Superior temporal gyrus (tissue), 1 donor: Measurements from ENCODE around the gene TBX1.
"Not testable (repeated sequence)": the region's sequence is repeated elsewhere in the genome, so short reads cannot be mapped to it uniquely, and the experiment has no call there.

Source experiments
- DNase-seq: peaks from one replicate; pipeline ENCODE4 v3.0.0-alpha.2; 2016; ENCODE audit errors: extremely low spot score

The TBX1 gene

GRCh38 chr22:19779685-19780268, 19.2 kb downstream of the TBX1 start:
- DNase-seq, result no peak

- no peak for DNase-seq
These were observed 22.0 kb downstream of the TBX1 start for GRCh38 chr22:19782533-19782932.

DNA sequence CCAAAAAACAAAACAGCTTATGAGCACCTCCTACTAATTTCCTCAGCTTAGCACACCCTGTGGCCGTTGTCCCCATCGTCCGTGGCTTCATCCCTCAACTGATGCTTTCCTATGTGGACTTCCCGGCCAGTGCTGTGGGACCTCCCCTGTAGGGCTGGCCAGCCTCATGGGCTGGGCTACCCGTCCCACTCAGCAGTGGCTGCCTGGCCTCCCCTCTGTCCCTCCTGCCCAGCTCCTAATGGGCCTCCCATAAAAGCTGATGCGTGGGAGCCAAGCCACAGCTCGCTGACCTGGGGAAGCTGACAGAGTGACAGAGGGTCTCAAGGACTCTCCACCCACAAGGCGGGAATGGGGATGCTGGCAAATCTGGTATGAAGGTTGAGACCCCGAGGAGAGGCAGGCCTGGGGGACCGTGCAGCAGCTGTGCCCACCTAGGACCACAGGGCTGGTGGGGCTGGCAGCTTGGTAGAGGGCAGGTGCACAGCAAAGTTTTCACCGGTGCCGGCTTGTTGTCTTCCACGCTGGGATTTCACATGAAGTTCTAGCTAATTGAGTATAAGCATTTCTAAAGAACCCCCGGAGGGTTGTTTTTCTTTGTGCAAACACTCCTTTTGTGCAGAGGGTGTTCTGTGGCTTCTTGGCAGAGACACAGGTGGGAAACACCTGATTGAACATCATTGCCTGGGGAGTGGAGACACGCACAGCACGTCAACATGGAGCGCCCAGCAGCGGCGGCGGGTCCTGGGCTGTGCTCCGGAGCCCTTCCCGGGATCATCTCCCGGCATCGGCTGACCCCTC, 23.2 kb downstream of the TBX1 start:
- DNase-seq, result no peak

DNA sequence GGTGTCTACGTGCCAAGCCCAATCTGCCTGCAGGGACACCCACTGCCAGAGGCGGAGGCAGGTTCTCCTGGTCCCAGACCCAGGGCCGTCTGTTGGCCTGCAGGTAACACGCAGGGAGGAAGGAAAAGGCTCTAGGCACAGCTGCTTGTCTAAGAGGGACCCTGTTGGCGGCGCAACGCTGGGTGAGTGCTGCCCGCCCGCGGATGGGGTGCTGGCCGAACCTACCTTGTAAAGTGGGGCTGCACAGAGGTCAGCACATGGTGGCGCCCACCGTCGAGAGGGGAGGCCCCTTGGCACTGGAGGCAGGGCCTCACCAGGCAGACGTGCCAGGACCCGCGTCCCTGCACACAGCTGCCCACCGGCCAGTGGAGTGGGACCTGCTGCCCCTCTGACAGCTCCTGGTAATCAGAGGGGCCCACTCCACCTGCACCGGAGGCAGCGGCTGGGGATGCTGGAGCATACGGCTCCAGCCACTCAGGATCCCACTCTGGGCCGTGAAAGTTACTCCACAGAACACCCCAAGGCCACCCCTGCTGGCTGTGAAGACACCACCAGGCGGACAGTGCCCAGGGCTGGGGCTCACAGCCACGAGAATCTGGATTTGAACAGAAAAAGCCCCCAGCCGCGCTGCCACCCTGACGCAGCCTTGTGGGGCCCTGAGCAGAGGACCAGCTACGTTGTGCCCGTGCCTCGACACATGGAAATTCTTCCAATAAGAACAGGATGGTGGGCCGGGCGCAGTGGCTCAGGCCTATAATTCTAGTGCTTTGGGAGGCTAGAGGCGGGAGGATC, 24.0 kb downstream of the TBX1 start:
- DNase-seq, result no peak

DNA sequence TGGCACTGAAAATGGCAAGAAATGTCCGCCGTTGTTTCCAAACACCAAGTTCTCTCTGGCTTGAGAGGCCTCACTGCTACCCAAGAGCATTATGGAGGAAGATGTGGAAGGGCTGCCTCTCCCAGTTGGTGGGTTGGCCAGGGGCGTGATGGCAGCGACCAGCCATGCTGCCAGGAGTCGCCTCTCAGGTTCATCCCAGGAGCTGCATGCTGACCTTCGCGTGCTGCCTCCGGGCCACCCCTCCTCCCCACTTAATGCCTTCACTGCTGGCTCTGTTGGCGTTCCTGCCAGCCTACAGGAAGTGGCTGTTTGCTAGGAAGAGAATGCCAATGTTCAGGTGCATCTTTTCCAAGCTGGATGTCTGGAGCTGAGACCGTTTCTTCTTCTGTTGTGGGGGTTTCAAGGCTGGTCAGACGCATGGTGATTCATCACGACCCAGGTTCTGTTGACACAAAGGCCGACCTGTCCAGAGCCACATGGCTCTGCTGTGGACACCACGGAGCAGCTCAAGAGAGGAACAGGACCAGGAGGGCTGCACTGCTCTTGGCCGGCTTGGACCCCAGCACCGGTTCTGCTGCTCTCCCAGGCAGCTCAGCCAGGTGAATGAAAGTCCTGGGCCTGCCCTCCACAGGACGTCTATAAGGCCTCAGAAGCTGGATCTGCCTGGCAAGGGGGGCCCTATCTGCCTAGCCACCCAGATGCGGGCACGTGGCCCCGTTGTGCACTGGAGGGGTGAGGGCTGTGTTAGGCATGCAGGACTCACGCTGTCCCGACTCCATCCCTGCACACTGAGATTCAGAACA, 25.1 kb downstream of the TBX1 start:
- no peak for DNase-seq

DNA sequence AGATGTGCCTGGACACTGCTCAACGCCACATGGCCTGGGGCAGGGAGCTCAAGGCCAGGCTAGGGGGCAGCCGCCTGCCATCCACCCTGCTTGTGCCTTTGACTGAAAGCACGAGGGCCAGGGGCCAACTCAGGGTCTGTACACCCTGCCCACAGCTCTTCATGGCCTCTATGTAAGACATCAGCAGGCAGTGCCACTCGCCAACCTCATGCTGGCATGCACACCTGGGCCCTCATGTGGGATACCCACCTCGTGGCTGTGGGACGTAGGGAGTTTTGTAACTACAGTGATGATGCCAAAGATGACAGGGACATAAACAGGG, 25.6 kb downstream of the TBX1 start:
- DNase-seq, result no peak

- no peak for DNase-seq
These were observed 26.6 kb downstream of the TBX1 start for GRCh38 chr22:19786959-19787848.

GRCh38 chr22:19787849-19788141, 27.2 kb downstream of the TBX1 start:
- DNase-seq, result no peak

- no peak for DNase-seq
These were observed 28.2 kb downstream of the TBX1 start for GRCh38 chr22:19788661-19789225.

DNA sequence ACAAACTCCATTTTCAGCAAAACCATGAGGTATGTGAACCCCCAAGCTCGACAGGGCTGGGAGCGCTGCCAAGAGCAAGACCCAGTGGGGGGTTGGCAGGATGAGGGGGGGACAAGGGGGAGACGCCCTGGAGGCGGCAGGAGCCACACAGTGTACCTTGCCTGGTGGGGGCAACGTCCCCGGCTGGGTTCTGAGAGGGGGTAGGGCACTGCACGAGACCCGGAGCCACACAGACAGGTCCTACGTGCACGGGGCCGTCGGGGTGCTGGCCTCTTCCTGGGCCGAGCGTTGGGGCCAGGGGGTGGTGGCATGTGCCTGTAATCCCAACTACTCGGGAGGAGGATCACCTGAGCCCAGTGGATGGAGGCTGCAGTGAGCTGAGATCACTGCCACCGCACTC, 28.8 kb downstream of the TBX1 start:
- DNase-seq, result no peak

DNA sequence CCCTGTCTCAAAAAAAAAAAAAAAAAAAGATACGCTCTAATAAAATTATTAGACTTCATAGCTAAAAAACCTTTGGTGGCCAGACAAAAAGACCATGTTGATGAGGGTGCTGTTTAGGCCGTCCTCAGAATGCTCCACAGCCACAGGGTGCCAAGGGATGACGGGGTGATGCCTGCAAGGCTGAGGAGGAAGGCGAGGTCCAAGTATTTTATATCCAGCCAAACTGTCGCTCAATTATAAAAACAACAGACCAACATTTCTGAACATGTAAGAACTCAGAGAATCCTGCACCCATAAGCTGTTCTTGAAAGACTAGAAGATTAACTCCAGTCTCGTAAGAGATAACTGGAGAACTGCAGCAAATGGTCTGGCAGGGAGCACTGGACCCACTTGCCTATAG, 29.2 kb downstream of the TBX1 start:
- no peak for DNase-seq

- no peak for DNase-seq
These were observed 30.7 kb downstream of the TBX1 start for GRCh38 chr22:19791243-19791642.

- DNase-seq, result no peak
These were observed 31.3 kb downstream of the TBX1 start for GRCh38 chr22:19791894-19792293.

DNA sequence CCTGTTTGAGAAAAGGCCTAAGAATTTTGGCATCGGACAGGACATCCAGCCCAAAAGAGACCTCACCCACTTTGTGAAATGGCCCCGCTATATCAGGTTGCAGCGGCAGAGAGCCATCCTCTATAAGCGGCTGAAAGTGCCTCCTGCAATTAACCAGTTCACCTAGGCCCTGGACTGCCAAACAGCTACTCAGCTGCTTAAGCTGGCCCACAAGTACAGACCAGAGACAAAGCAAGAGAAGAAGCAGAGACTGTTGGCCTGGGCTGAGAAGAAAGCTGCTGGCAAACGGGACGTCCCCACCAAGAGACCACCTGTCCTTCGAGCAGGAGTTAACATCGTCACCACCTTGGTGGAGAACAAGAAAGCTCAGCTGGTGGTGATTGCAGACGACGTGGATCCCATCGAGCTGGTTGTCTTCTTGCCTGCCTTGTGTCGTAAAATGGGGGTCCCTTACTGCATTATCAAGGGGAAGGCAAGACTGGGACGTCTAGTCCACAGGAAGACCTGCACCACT, 31.9 kb downstream of the TBX1 start:
- DNase-seq, result not testable (repeated sequence)

GRCh38 chr22:19793161-19793560, 32.6 kb downstream of the TBX1 start:
- no peak for DNase-seq

DNA sequence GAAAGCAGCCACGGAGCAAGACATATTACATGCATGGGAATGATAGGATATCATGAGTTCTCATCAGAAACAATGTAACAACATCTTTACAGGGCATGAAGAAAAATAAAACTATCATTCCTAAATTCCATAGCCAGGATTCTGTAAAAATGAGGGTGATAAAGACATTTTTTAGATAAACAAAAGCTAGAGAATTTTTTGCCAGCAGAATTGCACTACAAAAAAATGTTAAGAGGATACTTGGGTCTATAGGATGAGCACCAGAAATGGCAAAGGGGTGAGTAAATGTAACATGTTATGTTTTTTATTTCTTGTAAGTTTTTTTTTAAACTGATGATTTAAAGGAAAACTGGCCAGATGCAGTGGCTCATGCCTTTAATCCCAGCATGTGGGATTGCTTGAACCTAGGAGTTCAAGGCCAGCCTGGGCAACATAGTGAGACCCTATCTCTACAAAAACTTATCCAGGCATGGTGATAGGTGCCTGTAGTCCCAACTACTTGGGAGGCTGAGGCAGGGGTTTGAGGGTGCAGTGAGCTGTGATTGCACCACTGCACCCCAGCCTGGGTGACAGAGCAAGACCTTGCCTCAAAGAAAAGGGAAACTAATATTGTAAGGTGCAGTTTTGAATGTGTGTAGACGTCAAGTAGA, 33.2 kb downstream of the TBX1 start:
- no peak for DNase-seq

- no peak for DNase-seq
These were observed 35.0 kb downstream of the TBX1 start for GRCh38 chr22:19795617-19796008.

DNA sequence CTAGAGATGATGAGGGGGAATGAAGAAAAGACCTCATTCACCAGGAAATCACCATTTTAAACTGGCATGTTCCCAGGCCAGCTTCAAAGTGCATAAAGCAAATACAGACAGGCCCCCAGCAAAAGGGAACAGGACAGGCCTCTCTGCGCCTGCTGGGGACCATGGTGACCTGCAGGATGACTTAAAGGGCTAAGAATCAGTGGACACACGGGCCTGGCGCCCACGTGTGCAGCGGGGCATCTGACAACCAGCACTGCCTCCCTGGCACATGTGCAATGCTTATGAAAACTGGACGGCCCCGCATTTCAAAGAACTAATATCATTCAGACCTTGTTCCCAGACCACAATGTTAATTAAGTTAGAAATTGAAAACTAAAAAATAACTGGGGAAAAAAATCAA, 35.6 kb downstream of the TBX1 start:
- DNase-seq, result no peak

DNA sequence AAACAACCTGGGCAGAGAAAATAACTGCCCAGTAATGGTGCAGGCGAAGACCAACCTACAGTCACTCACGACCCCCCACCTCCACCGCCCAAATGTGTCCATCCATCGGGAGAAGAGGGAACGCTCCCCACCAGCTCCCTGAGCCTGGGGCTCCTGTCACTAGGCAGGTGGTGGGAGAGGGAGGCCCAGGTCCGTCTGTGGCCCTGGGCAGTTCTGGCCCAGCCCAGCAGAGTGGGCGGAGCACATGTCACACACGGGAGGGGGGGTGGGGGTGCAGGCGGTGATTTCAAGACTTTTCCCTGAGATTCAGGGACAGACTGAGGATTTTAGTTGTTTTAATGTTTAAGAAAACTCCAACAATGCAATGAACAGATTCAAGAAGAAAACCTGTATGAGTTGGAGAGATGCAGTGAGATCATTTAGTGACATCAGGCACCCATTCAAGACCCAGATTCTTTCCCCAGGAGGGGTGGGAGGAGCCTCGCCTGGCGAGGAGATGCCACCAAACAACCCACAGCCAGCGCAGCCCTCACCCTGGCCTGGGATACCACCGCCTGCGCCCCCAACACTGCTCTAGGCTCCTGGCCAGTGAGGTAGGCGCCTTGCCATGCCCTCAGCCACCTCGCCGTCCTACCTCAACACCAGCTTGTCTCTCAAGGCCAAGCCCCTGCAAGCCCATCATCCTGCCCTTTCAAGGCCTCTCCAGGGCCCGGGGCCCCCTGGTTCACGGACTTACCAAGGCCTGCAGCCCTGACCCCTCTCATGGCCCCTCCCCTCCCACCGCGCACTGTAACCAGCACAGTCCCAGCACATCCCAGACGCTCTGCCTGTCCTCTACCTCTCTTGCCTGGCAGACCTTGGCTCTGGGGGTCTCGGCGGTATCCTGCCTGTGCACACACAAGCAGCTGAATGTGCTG, 36.8 kb downstream of the TBX1 start:
- DNase-seq, result no peak
